H1 (cell line): Measurements from ENCODE around the gene HOTAIR. TPM values are rescaled to one million over a fixed set of nuclear protein-coding genes. Genes with fewer than 3 reads are reported as not detected.

Experiments
- KDM5A ChIP-seq: fragments of 200-600 bp; IDR thresholded peaks from 2 replicates; pipeline ENCODE4 v1.7.1; 2012; ENCODE audit warnings: mild to moderate bottlenecking, low read length, inconsistent platforms, mixed read lengths
- SIRT6 ChIP-seq: IDR thresholded peaks from one replicate; pipeline ENCODE4 v1.7.1; 2012; ENCODE audit warnings: low read length, inconsistent platforms
- USF2 ChIP-seq: IDR thresholded peaks from 2 replicates; pipeline ENCODE4 v1.6.1; 2011; ENCODE audit warnings: low read length, improper control_type of control experiment
- polyA plus RNA-seq, 7 experiments: library from polyadenylated mRNA; depleted of rRNA in 3 of 7; stranded (reverse) in 5 of 7; unstranded in 2 of 7; fragments of >200 nt in 5 of 7; fragments of 200-250 nt in 2 of 7; gene quantifications; 1 replicate in 5 of 7; 2 replicates in 1 of 7; 4 replicates in 1 of 7; pipeline versions ENCODE4 v1.2.1 to v1.2.3, GENCODE V29; 2011 to 2013; ENCODE audit warnings: missing spikeins in 2 of 7, mixed read lengths in 2 of 7
- total RNA-seq: library from RNA; stranded (reverse); fragmentation: NEBNext Ultra II Directional; extraction: Animal tissue kit (Norgen Biotek cat#: 25700); gene quantifications from 2 replicates; pipeline ENCODE4 v1.2.1, GENCODE V29; 2021

Gene HOTAIR
- total and polyA plus RNA-seq, 2 of the 8 experiments (the other 6 are each of a cell fraction or from before 2014, with no cell fraction given): not detected

- TF ChIP-seq KDM5A: no peak
- no peak for TF ChIP-seq SIRT6
- no peak for TF ChIP-seq USF2
Measured at GRCh38 chr12:54012631-54013409, 38.1 kb upstream of the HOTAIR start (continued).
